GM19438 (cell line): ENCODE measurements around the gene COP1.

ENCODE experiments used
- ATAC-seq: cut with Tn5 transposase; IDR thresholded peaks from one replicate; pipeline ENCODE4 v1.9.1; 2021; ENCODE audit warnings: low read depth; ENCODE audit not compliant: unreplicated experiment

Gene COP1

GRCh38 chr1:175978476-175978875 is 228.6 kb downstream of the COP1 start:
- no peak for ATAC-seq

GRCh38 chr1:175976865-175977642 is 230.0 kb downstream of the COP1 start:
- ATAC-seq, result no peak

GRCh38 chr1:175969231-175969630 is 237.9 kb downstream of the COP1 start:
- no peak for ATAC-seq

- ATAC-seq, result no peak
Measured at GRCh38 chr1:175968486-175969172, 238.5 kb downstream of the COP1 start.

DNA sequence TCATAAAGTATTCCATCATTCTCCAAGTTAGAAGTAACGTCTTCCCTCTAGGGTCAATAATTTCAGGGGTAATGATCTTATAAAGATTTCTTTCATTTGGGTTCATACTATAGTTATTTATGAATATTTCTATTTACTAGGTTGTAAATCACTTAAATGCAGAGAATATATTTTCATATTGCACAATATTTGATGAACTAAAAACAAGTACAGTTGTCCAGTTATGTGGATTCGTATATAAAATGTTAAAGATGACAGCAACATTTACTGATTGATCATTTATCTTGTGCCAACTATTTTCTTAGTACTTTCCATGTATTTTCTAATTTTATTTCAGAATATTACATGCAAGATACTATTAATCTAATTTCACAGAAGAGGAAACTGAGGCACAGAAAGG is 243.3 kb downstream of the COP1 start:
- no peak for ATAC-seq

- no peak for ATAC-seq
Measured at GRCh38 chr1:175960169-175960568, 246.9 kb downstream of the COP1 start.

- no peak for ATAC-seq
Measured at GRCh38 chr1:175951627-175952026, 255.5 kb downstream of the COP1 start.

- no peak for ATAC-seq
Measured at GRCh38 chr1:175947771-175948170, 259.3 kb downstream of the COP1 start.

- no peak for ATAC-seq
Measured at GRCh38 chr1:175944591-175944990, 262.5 kb downstream of the COP1 start.

- no peak for ATAC-seq
Measured at GRCh38 chr1:175941164-175941563, 265.9 kb downstream of the COP1 start.

GRCh38 chr1:175936736-175937135 is 270.4 kb downstream of the COP1 start:
- ATAC-seq, result no peak

GRCh38 chr1:175935566-175936115 is 271.4 kb downstream of the COP1 start:
- ATAC-seq, result no peak

DNA sequence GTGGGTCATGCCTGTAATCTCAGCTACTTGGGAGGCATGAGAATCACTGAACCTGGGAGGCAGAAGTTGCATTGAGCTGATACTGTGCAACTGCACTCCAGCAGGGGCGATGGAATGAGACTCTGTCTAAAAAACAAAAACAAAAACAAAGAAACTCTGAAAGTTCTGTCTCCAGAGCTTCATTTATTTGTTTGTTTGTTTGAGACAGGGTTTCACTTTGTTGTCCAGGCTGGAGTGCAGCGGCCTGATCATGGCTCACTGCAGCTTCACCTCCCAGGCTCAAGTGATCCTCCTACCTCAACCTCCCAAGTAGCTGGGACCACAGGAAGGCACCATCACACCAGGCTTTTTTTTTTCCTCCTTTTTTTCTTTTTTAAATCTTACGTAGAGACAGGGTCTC is 271.9 kb downstream of the COP1 start:
- no peak for ATAC-seq

DNA sequence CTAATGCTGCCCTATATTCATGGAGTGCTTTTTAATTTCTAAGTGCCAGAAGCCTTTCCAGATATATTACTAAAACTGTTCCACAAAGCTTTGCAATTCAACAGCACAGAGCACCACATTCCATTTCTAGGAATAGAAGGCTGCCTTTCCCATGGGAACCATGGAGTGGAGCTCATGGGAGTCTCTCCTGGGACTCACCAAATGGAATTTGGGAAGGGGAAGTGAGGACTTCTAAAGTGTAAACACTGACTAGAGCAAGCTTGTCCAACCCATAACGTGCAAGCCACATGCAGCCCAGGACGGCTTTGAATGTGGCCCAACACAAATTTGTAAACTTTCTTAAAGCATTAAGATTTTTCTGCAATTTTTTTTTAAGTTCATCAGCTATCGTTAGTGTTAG is 273.3 kb downstream of the COP1 start:
- ATAC-seq, result no peak

DNA sequence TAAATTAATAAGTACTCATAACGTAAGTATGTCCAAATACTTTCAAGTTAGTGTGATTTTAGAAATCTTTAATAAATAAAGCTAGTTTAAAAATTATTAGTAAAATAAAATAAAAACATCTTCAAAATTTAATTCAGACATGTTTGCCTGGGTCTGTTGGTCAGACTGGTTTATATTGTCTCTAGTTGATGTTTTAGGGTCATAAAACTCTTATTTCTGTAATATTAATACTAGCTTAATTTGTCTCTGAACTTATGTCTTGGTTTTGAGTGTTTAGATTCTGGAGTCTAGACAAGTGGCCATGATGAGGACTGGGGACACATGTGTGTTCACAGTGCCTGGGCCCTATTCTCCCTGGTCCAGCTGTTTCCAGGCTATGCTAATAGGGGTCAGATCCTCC is 279.1 kb downstream of the COP1 start:
- ATAC-seq, result no peak

DNA sequence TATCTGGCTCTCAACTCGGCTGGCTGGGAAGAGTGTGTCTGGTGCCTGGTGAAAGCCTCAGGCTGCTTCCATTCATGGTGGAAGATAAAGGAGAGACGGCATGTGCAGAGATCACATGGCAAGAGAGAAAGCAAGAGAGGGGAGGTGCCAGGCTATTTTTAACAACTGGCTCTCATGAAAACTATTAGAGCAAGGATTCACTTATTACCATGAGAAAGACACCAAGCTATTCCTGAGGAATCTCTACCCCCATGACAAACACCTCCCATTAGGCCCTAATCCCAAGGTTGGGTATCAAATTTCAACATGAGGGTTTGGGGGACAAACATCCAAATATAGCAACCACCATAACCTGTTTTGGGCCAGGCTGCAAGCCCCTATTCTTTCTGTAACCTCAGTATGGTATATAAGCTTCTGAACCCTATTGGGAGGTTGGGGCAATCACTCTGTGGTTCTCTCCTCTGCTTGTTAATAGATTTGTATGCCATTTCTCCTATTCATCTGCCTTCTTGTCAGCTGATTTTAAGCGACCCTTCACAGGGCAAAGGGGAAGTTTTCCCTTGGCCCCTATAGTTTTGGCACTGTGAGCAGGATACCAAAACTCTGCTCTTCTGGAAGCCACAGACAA is 284.7 kb downstream of the COP1 start:
- ATAC-seq, result no peak

DNA sequence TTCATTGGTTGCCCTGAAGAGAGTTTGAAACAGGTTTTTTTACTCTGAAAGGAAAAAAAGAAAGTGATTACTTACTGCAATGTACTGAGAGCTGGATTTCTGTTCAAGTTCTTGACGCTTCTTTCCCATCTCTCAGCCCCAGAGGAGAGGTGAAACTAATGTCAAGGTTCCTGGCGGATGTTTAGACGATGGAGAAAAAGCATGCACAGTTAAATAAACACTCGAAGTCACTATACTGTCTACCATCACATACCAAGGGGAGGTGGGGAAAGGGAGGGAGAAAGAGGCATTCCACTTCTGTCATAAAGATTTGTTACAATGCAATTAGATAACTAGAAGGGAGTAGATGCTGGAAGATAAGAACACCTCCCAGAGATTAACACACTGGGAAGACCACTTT is 286.7 kb downstream of the COP1 start:
- no peak for ATAC-seq

DNA sequence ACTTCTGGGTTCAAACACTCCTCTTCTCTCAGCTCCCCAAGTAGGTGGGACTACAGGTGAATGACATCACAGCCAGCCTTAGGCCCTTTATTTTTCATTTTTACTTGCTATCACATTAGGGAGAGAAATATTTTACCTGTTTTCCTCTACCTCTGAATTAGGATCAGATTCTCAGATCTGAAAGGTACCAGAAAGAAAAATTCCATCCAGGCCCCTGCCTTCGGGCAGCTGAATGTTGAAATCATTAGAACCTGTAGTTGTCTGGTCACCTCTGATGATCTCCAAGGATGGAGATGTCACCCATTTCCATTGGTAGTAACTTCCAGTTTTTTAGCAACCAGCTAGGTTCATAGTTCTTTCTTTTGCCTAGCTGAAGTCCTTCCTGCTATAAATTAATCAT is 288.1 kb downstream of the COP1 start:
- no peak for ATAC-seq

DNA sequence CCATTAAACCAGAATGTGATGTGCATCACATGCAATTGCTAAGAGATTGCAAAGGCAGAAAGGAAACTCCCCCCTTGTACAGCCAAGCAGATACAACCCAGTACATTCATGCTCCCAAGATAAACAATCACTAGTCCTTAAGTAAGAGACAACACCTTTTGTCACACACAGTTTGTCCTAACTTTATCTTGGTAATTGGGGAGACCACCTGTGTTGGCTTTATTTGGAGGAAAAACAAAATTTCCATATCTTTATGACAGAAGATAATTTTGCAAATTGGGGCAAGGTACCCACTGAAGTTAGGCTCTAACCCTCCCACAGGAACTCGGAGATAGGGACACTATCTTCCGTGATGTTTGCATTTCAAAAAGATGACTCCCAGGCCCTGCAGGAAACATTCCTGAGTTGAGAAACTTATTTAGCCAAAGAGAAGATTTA is 288.7 kb downstream of the COP1 start:
- ATAC-seq, result no peak

- no peak for ATAC-seq
Measured at GRCh38 chr1:175914115-175914514, 293.0 kb downstream of the COP1 start.

DNA sequence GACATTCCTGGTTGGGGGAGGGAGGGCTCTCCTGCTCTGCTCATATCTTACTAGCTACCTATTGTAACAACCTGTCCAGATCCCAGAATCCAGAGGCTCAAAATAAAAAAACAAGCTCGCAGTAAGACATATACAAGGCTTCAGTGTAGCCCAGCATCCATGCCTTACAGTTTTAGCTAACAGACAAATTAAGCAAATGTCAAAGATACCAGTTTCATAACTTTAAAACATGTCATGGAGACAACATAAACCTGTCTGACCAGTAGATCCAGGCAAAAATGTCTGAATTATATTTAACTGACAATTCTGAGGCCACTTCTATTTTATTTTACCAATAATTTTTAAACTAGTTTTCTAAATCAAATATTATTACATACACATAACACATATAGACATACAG is 295.9 kb downstream of the COP1 start:
- ATAC-seq, result no peak
